Right renal pelvis (tissue), 4 donors: Measurements from ENCODE around the gene WWC2. TPM values are rescaled to one million over a fixed set of nuclear protein-coding genes. Genes with fewer than 3 reads are reported as not detected.

Experiments
- DNase-seq, 4 donors: peaks; one replicate each; pipeline ENCODE4 v3.0.0-alpha.2; 2013; ENCODE audit warnings: low read depth in 4 of 4, low spot score in 3 of 4, missing footprints in 1 of 4
- polyA plus RNA-seq, 4 donors: library from polyadenylated mRNA; unstranded; fragments of 120-200 nt; gene quantifications; one replicate each; pipeline ENCODE4 v1.2.1, GENCODE V29; 2013; ENCODE audit not compliant: insufficient read length in 4 of 4

Gene WWC2
- polyA plus RNA-seq, 4 donors: 55.5 to 72.1 (median 56.4) TPM

DNA sequence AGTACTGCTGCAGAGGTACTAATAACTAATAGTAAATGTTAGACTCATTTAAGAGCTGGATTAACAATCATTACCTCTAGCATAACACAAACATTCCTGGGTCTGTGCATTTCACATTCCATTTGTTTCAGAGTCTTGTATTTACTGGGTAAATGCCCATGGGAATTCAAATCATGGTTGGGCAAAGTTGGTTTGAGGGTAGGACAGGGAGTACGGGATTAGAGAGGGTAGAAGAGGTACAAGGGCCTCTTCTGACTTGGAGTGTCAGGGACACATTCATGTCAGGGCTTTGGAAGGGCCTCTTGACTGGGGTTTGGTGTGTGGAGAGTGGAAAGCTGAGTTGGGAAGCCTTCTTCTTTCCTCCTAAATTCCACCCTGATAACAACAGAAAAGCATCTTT lies 65.9 kb downstream of the WWC2 start:
- DNase-seq: no peak

DNA sequence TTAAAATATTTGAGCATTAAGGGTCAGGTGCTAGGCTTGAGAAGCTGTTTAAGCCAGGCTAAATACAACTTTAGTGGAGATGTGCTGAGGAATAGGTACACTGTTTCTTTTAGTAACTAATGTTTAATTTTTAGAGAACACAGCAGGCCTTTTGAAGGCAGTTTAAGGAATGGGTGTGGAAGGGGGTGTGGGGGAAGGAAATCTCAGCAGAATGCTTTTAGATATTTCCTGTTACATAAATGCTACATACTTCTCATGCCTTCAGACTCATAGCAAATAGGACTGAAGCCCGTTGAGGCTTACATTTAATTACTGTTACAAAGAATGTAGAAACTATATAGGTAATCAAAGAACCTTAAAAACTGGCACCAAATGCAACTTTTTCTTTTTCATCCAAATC lies 66.3 kb downstream of the WWC2 start:
- DNase-seq: no peak

DNA sequence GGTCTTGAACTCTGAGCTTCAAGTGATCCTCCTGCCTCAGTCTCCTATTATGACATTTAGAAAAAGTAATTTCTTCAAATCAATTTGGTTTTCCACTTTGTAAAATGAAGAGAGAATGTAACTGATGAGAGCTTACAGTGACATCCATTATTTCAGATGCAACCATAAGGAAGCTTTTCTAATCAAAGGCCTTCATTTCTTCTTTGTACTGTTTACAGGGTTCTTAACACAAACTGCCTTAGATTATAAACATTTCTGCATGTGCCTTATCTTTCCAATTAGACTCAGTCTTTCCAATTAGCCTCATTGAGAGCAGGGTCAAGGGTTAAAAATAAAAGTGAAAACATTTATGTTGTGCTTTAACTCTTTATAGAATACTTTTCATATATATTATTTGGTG lies 71.8 kb downstream of the WWC2 start:
- DNase-seq: no peak

DNA sequence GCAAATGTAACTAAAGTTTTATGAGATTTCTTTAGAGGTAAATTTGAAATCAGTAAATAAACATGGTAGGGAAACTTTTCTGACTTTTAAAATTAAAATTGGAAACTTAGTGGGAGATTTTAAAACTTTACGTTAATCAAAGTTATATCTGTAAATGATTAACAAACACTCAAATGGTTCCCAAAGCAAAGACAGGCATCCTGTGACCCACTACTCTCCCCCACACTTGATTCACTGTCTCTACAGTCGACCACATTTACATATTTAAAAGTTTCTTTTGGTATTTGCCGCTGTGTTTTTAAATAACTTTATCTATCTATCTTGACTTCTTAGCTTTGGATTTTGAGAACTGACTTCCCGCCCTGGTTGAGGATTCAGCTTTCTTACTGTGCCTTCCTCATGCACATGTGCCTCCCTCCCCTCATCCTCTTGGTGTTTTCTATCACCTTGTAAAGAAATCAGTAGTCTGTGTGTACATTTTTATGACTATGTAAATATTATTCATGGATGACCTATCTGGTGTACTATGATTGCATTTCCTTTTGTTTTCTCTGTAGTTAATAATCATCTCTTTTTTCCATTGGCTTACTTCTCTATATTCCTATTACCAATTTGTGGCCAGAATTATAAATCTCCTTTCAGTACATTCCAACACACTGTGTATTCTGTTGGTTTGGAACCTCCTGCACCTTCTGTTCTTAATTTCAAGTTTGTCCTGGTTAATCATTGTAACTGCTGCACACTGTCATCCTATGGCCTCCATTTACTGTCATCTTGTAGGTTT lies 72.6 kb downstream of the WWC2 start:
- DNase-seq: no peak

DNA sequence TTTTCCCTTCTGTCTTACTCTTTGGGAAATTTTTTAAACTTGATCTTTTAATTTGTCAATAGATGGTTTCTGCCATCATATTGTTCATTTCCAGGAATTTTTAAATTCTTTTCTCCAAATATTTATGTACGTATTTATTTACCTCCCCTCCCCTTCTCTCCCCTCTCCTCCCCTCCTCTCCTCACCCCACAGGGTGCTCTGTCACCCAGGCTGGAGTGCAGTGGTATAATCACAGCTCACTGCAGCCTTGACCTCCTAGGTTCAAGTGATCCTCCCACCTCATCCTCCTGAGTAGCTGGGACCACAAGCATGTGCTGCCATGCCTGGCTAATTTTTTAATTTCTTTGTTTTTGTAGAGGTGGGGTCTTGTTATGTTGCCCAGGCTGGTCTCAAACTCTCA lies 73.8 kb downstream of the WWC2 start:
- no peak for DNase-seq

DNA sequence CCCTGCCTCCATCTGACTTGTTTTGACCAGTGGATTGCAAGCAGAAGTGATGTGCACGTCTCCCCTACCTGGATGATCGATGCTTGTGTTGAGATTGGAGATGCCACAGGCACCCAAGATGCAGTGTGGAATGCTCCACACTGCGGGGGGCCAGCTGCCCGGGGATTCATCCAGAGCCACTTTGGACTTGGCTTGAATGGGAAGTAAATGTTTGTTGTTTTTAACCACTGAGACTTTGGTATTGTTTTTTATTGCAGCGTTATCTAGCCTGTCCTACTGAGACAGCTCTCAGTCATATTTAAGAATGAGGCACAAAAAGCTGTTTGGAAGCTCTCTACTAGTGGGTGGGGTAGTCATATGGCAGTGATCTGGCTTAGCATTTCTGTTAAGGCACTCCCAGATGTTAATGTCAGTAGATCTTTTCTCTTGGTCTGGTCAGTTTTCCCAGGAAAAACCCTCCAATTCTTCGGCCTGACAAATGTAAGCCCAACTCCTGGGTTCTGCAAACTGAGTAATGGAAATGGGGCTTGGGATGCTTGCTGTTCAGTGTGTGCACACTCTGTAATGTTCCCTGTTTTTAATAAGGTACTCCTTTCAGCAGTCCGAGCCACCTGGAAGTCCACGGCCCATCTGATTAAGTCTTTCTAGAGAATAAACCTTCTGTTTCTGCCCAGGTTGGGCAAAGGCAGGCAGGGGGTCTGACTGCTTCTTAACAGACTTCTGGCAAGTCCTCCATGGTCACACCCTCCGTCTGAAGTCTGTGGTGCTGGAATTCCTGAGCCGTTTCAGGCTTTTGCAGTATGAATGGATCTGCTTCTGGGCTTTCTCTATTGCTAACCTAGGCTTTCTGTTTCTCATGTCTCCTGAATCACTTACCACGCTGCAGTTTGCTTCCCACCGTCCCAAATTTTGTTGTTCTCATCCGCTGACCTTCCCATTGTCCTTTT lies 74.8 kb downstream of the WWC2 start:
- DNase-seq: no peak

DNA sequence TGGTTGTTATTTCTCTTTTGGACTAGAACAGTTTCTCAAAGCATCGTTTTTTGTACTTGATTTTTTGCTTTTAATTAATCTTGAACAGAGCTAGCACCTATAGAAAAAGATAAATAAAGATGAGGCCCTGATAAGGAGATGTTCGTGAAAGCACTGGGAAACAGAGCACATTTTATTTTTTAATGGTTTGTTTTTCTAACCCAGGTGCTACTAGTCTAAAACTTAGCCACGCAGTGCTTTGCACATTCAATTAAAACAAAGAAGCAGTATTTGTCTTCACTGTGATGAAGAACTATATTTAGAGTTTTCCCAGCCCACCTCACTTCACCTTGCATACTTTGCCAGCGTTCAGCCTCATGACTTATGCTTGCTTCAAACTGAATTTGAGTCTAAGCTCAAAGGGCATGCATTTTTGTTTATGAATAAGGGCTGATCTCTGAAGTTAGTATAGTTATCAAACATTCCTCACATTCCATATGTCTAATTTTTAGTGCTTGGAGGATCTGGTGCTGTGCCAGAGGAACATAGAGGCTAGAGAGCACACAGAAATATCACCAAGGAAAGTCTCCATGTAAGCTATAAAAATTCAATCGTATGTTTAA lies 76.7 kb downstream of the WWC2 start:
- no peak for DNase-seq

DNA sequence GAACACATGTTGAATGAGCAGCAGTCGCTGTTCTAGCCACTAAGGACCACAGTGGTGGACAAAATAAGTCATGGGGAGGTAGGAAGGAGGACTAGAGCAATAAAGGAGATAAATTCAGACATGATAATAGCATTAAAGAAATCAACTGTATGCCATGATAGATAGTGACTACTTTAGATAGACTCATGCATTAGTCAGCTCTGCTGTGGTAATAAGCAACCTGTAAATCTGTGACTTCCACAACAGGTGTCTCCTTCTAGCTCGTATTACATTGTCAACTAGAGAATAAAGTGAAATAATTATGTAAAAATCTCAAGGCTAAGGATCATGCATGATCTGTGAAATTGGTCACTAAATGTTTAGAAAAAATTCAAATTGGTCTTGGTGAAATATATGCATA lies 77.9 kb downstream of the WWC2 start:
- no peak for DNase-seq

DNA sequence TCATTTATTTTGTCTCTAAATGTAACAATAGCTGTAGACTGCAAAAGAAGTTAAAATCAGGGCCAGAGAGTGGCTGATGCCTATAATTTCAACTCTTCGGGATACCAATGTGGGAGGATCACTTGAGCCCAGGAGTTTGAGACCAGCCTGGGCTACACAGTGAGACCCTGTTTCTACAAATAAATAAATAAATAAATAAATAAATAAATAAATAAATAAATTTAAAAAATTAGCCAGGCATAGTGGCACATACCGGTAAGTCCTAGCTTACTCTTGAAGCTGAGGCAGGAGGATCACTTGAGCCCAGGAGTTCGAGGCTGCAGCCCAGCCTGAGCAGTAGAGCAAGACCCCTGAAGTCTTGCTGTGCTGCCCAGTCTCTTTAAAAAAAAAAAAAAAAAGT lies 79.1 kb downstream of the WWC2 start:
- no peak for DNase-seq

DNA sequence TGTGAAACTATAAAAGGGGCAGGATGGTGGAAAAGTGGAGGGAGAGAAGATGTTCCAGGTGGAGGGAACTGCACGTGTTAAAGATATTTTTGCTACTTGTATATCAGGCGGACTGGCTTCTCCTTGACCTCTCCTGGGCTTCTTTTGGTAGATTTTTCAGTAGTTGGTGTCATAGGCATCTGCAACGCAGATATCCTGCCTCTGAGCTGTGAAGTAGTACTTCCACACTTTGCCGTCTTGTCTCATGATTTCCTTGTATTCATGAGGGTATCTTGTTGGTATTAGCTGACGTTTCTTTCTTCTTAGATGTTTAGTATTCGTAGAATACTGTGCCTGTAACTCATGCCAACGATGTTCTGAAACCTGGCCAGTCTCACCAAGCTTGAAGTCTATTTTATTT lies 81.0 kb downstream of the WWC2 start:
- no peak for DNase-seq

DNA sequence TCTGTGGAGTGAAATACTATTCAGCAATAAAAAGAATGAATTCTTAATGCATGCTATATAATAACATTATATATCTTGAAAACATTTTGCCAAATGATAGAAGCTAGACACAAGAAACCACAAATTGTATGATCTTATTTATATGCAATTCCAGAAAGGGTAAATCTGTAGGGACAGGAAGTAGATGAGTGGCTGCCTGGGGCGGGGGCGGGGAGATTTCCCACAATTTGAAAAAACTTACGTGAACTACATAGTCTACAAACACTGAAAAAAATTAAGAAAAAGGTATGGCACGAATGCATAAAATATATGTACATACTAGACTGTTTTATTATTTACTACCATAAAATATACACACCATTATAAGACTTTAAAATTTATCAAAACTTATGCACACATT lies 81.6 kb downstream of the WWC2 start:
- DNase-seq: no peak

DNA sequence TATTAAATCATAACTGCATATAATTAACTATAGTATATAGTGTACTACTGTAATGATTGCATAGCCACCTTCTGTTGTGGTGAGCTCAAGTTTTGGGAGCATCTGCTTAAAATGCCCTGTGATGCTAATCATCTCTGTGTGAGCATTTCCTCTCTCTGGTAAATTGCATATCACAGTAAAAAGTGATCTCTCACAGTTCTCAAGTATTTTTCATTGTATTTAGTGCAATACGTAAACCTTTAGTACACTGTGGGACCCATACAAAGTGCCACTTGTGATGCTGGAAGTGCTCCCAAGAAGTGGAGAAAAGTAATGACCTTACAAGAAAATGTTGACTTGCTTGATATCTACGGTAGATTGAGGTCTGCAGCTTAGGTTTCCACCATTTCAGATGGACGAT lies 82.0 kb downstream of the WWC2 start:
- DNase-seq: no peak

DNA sequence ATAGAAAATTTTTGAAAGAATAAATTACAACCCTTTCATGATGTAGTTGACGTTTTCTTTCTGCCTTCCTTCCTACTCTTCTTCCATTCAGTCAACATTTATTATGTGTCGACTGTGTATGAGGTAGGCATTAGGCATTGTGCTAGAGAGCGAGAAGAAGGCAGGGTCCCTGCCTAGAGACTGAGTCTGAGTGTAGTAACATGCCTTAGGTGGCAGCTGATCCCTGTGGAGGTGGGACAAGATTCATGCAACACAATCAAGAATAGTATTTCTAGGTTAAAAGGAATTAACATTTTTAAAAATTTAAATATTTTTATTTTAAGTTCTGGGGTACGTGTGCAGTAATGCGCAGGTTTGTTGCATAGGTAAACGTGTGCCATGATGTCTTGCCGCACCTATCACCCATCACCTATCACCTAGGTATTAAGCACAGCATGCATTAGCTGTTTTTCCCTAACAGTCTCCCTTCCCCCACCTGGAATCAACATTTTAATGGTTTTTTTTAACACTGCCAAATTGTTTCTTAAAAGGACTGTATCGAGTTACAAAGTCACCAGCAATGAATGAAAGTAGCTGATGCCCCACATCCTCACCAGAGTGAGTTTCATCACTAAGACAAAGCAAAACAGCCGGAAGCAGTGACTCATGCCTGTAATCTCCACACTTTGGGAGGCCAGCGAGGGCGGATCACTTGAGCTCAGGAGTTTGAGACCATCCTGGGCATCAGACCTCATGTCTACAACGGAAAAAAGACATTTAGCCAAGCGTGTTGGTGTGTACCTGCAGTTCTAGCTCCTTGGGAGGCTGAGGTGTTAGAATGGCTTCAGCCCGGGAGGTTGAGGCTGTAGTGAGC lies 84.0 kb downstream of the WWC2 start:
- peak in 1 of 4 donors; percentile 46 for DNase-seq

DNA sequence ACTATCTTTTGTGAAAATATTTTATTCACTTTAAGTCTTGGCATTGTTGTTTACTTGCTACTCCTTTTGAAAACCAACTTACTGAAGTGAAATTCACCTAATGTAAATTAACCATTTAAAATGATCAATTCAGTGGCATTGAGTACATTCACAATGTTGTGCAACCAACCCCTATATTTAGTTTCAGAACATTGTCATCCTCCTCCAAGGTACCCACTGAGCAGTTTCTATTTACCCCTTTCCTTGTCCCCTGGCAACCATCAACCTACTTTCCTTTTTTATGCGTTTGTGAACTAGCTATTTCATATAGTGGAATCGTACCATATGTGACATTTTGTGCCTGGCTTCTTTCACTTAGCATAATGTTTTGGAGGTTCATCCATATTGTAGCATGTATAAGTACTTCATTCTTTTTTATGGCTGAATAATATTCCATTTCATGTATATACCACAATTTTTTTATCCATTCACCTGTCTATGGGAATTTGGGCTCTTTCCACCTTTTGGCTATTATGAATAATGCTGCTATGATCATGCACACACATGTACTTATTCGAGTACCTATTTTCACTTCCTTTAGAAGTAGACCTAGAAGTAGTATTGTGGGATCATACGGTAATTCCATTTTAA lies 85.0 kb downstream of the WWC2 start:
- DNase-seq: no peak

DNA sequence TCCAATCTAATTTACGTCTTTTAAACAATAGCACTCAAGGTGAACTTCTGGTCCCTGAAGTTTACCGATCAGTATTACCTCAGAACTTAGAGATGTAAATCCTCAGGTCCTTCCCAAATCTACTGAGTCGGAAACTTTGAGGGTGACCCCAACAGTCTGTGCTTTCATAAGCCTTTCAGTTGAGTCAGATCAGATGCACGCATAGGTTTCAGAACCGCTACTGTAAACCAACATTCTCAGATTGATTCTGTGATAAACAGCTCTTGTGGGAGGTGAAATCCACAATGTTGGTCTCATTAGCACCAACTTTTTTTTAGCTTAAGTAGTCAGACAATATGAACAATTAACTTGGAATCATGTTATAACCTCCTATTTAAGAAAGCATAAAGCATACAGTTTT lies 86.0 kb downstream of the WWC2 start:
- no peak for DNase-seq

DNA sequence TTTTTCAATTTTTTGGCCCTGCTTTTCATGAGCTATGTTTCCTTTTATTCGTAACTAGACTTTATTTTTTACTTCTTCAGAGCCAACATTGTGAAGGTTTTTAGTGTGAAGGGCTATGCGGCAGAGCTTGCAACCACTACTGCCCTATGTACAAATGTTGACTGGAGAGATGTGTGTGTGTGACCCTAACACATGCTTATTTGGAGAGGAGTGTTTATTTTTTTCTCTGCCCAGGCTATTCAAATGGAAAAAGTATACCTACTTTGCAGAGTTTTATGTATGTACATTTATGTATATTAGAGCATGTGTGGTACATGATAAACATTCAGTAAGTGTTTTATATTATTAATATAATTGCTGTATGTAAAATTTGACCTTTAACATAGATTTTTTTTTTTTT lies 86.5 kb downstream of the WWC2 start:
- no peak for DNase-seq

DNA sequence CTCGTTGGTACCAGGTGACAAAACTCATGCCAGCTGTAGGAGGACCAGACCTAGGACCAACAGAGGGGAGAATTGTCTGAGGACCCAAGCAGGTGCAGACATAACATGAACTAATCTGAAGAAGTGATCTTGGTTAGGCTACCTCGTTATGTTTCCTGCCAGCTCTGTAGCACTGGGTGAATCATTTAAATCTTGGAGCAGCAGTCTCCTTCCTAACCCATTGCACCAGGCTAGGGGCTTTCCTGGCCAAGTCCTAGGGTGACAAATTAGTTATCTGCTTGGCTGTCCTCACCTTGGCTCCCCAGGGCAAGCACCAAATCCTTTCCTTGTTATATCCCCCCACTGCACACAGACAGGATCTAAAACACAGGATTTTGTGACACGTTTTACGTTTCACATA lies 87.8 kb downstream of the WWC2 start:
- no peak for DNase-seq

DNA sequence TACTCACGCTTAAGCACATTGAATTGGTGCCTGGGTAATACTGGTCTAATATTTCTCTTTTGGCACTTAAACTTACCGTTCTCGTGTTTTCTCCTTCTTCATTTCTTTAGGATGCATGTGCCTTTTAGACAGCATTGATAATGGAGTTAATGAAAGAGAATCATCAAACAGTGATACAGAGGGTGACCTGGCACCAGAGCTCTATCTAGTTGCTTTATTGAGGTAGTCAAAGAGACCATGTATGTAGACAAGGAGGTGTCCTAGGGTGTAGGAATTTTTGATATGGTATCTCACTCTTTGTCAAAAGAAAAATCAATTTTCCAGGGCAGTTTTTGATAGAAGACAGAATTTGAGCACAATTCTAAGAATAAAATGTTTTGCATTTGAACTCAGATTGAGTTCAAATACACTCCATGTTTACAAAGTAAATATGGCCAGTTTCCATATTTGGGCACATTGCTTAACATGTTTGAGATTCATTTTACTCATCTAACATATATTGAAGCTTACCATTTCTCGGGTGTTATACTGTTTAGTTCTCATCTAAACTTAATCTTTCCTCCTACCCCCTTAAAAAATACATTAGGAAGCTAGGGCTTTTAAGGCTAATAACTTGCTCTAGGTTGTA lies 92.0 kb downstream of the WWC2 start:
- DNase-seq: no peak

DNA sequence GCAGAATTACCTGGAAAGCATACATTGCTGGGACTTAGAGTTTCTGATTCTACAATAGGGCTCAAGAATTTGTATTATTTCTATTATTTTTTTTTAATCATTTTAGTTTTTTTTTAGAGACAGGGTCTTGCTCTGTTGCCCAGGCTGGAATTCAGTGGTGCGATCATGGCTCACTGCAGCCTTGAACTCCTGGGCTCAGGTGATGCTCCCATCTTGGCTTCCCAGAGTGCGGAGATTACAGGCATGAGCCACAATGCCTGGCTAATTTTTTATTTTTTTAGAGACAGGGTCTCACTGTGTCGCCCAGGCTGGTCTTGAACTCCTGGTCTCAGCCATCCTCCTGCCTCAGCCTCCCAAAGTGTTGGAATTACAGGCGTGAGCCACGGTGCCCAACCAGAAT lies 92.6 kb downstream of the WWC2 start:
- DNase-seq: no peak

DNA sequence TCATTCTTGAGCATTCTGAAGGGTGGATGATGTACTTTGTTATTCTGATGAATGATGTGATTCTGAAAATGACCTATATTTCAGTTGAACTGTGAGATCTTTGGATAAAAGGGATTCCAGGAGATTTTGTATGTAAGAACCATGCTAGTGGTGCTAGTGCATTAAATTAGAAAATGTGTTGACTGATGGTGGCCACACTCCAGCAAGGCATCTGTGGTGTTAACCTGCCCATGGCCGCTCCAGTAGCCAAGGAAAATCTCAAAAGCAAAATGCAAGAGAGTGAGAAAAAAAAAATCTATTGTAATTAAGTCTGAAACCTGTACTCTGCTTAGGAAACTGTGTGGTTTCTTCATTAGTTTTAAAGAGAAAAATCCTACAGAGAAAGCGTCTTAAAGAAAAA lies 93.5 kb downstream of the WWC2 start:
- no peak for DNase-seq
